GM19463 (cell line): ENCODE measurements around the gene OR10P1.

Experiments
- ATAC-seq: cut with Tn5 transposase; IDR thresholded peaks from one replicate; pipeline ENCODE4 v1.9.1; 2021; ENCODE audit warnings: mild to moderate bottlenecking, moderate library complexity; ENCODE audit not compliant: unreplicated experiment

Gene OR10P1

DNA sequence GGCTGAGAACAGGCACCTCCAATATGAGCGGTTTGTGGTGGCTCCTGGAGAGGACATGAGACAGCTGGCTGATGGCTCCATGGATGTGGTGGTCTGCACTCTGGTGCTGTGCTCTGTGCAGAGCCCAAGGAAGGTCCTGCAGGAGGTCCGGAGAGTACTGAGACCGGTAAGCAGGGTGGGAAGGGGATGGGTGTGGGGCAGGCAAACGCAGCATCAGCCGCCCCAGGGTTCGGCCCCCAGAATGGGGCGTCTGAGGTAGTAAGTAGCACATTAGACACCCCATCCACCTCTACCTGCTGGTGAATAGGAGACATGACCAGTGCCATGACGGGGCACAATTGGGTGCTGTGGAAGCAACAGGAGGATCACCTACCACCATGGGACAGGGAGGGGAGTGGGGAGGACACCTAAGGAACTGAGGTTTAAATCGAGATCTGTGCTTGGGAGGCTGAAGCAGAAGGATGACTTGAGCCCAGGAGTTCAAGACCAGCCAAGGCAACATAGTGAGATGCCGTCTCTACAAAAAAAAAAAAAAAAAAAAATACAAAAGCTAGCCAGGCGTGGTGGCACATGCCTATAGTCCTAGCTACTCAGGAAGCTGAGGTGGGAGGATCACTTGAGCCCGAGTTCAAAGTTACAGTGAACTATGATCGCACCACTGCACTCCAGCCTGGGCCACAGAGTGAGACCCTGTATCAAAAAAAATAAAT is 45.5 kb downstream of the OR10P1 start:
- ATAC-seq = no peak

DNA sequence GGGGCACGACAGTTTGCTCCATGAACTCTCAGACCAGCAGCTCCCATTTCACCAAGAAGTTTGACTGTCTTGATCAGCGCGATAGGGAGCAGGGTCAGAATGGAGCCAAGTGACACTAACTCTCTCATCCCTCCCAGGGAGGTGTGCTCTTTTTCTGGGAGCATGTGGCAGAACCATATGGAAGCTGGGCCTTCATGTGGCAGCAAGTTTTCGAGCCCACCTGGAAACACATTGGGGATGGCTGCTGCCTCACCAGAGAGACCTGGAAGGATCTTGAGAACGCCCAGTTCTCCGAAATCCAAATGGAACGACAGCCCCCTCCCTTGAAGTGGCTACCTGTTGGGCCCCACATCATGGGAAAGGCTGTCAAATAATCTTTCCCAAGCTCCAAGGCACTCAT is 47.0 kb downstream of the OR10P1 start:
- ATAC-seq = no peak

DNA sequence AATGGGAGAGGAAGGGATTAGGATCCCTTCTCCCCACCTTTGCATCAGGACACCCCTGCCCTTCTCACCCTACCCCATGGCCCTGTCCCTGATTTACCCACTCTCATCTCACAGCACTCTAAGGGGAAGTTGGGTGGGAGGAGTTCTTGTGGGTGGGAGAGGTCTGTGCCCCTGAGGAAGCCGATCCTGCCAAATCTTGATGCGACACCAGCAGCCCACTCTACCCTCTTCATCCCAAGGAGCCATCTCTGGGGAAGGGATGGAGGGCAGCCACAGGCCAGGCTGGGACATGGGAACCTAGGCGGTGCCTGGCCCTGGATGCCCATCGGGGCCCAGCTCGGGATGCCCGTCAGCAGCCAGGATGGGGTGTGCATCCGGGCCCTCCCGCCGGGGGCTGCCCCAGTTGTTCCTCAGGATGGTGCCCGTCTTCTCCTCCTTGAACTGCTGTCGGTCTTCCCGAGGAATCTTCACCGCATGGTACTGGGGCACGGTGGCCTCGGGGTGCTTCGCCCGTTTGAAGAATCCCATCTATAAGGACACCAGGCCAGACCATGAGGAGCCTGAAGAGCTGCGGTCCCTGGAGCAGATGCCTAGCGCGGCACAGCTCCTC is 48.2 kb downstream of the OR10P1 start:
- ATAC-seq = no peak

DNA sequence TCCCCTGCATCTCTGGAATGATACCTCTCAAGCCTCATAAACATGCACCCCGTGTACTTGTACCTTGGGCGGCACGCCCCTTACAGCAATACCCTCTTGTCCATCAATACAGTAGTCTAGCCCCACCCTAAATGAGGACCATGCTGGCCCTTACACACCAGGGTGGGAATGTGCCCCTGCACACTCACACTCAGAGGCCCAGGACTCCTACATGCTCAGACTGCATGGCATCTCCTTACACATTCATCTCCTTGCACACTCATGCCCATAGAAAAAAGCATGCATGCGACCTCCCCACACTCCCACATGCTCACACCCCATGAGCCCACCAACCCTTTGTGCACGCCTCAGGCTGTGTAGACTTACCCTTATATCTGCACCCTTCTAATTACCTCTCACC is 49.0 kb downstream of the OR10P1 start:
- no peak for ATAC-seq

DNA sequence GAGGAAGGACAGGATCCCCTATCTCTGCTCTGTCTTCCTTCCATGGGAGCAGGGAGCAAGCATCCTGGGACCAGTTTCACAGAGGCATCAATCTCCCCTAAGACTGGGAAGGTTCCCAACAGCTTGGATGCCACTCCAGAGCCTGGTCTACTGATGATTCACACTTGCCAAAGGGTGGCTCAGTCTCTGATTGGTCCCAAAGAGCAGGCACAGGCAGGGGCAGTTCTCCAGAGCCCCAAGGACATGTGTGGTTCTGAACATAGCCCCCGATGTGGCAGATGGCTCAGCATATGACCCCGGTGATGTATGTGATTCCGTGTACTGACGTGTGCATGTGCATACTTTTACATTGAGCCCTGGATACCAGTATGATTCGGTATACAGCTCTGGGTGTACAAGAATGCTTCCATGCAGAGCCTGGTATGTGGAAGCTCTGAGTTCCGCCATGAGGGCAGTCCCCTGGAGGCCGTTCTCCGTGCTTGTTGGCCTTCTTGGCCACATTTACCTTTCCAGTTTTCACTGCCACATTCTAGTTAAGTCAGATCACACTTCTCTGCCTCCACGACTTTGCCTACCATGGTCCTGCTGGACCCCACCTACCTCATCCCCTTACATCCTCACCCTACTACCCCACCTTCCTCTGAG is 49.8 kb downstream of the OR10P1 start:
- ATAC-seq = no peak
